Measurements from ENCODE around the gene CCND1.

DNA sequence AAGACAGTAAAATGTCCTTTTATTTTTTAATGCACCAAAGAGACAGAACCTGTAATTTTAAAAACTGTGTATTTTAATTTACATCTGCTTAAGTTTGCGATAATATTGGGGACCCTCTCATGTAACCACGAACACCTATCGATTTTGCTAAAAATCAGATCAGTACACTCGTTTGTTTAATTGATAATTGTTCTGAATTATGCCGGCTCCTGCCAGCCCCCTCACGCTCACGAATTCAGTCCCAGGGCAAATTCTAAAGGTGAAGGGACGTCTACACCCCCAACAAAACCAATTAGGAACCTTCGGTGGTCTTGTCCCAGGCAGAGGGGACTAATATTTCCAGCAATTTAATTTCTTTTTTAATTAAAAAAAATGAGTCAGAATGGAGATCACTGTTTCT lies 1.1 kb upstream of the CCND1 start:
- TF ChIP-seq, protein P1, sequence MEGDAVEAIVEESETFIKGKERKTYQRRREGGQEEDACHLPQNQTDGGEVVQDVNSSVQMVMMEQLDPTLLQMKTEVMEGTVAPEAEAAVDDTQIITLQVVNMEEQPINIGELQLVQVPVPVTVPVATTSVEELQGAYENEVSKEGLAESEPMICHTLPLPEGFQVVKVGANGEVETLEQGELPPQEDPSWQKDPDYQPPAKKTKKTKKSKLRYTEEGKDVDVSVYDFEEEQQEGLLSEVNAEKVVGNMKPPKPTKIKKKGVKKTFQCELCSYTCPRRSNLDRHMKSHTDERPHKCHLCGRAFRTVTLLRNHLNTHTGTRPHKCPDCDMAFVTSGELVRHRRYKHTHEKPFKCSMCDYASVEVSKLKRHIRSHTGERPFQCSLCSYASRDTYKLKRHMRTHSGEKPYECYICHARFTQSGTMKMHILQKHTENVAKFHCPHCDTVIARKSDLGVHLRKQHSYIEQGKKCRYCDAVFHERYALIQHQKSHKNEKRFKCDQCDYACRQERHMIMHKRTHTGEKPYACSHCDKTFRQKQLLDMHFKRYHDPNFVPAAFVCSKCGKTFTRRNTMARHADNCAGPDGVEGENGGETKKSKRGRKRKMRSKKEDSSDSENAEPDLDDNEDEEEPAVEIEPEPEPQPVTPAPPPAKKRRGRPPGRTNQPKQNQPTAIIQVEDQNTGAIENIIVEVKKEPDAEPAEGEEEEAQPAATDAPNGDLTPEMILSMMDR (conservative IDR thresholded peaks at IDR 0.05) = no peak
- TF ChIP-seq EZH2 (IDR thresholded peaks at IDR 0.05; ENCODE audit: low read depth) = no peak

All from PC-9 (cell line).